Fibroblast of upper back skin (primary cell): Measurements from ENCODE around the gene DMPK.
A peak's percentile ranks its signal among the peaks of the same experiment; 100 is the strongest.

Source experiments
- DNase-seq: peaks from one replicate; pipeline ENCODE4 v3.0.0-alpha.2; 2013

Gene DMPK

GRCh38 chr19:45782162-45782691 is at the start of gene DMPK:
Gene DMPK (minus strand): TSS chr19:45782490. CDS start chr19:45782352, 138 bp downstream.
- DNase-seq, result no peak

- DNase-seq, result no peak
These were observed 46.7 kb upstream of the DMPK start for GRCh38 chr19:45828945-45829344.

GRCh38 chr19:45828523-45828922 is 46.2 kb upstream of the DMPK start:
- DNase-seq, result no peak

- no peak for DNase-seq
These were observed 45.3 kb upstream of the DMPK start for GRCh38 chr19:45827459-45828093.

- no peak for DNase-seq
These were observed 44.6 kb upstream of the DMPK start for GRCh38 chr19:45826934-45827333.

- no peak for DNase-seq
These were observed 43.9 kb upstream of the DMPK start for GRCh38 chr19:45825917-45826893.

GRCh38 chr19:45825263-45825605 is 42.9 kb upstream of the DMPK start:
- no peak for DNase-seq

- no peak for DNase-seq
These were observed 42.4 kb upstream of the DMPK start for GRCh38 chr19:45824531-45825262.

GRCh38 chr19:45824041-45824471 is 41.8 kb upstream of the DMPK start:
- no peak for DNase-seq

- DNase-seq, result no peak
These were observed 40.9 kb upstream of the DMPK start for GRCh38 chr19:45823182-45823581.

GRCh38 chr19:45822716-45823115 is 40.4 kb upstream of the DMPK start:
- no peak for DNase-seq

GRCh38 chr19:45821570-45821969 is 39.3 kb upstream of the DMPK start:
- no peak for DNase-seq

GRCh38 chr19:45821103-45821521 is 38.8 kb upstream of the DMPK start:
- no peak for DNase-seq

- no peak for DNase-seq
These were observed 38.3 kb upstream of the DMPK start for GRCh38 chr19:45820413-45821102.

GRCh38 chr19:45819769-45820168 is 37.5 kb upstream of the DMPK start:
- no peak for DNase-seq

GRCh38 chr19:45817725-45818301 is 35.5 kb upstream of the DMPK start:
- no peak for DNase-seq

- peak; percentile 93 for DNase-seq
These were observed 34.9 kb upstream of the DMPK start for GRCh38 chr19:45817010-45817724.

GRCh38 chr19:45816236-45817009 is 34.1 kb upstream of the DMPK start:
- DNase-seq, result no peak

GRCh38 chr19:45815481-45816216 is 33.4 kb upstream of the DMPK start:
- no peak for DNase-seq
